ENCODE measurements around the gene MAMDC4. TPM values are rescaled to one million over a fixed set of nuclear protein-coding genes. Genes with fewer than 3 reads are reported as not detected.
A peak's percentile ranks its signal among the peaks of the same experiment; 100 is the strongest.

Gene MAMDC4
- total and polyA plus RNA-seq, 2 of the 13 experiments (the other 11 are each of a cell fraction or from before 2014, with no cell fraction given) = 6.0 to 6.8 TPM

DNA sequence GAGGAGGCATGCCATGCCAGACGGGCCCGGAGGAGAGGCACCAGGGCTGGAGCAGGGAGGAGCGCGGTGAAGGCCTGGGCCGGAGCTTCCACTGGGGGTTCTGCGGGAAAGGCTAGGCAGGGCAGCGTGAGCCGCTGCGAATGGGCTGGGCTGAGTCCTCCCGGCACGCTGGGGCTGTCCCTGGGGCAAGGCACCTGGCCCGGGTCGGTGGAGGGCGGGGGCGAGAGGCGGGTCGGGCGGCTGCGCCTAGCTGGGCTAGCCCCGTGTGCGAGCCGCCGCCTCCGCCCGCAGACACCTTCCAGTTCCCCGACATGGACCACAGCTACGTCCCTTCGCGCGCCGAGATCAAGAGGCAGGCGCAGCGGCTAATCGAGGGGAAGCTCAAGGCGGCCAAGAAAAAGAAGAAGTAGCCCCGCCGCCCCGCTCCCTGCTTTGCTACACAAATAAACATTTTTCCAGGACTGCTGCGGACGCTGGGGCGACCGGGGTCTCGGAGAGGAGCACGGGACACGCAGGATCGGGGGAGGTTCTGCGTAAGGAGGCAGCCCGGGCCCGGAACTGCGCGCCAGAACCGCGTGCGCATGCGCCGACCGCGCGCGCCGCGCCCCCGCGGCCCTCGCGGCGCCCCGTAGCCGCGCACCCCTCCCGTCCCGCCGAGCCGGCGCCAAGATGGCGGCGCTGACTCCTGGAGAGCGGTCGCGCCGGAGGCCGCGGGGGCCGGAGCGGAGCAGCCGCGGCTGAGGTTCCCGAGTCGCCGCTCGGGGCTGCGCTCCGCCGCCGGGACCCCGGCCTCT, 44.7 kb upstream of the MAMDC4 start, which contains the start of gene RABL6 (continued):
- TF ChIP-seq, protein P1, sequence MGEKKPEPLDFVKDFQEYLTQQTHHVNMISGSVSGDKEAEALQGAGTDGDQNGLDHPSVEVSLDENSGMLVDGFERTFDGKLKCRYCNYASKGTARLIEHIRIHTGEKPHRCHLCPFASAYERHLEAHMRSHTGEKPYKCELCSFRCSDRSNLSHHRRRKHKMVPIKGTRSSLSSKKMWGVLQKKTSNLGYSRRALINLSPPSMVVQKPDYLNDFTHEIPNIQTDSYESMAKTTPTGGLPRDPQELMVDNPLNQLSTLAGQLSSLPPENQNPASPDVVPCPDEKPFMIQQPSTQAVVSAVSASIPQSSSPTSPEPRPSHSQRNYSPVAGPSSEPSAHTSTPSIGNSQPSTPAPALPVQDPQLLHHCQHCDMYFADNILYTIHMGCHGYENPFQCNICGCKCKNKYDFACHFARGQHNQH (CRISPR knock-in tag; IDR thresholded peaks at IDR 0.05) = 0 out of 2 replicates have a peak, but pooled peaks have one; percentile 14
- 0 out of 2 replicates have a peak, but pooled peaks have one; percentile 34 for TF ChIP-seq ZNF709 (CRISPR knock-in tag; IDR thresholded peaks at IDR 0.05)
- TF ChIP-seq ZNF644 (CRISPR knock-in tag; IDR thresholded peaks at IDR 0.05; ENCODE audit: low read depth) = no peak
- peak; percentile 46; the same call in 1 of the 2 replicates for TF ChIP-seq ZNF430 (CRISPR knock-in tag; IDR thresholded peaks at IDR 0.05)
- 0 out of 2 replicates have a peak, but pooled peaks have one; percentile 27 for TF ChIP-seq ARNT2 (CRISPR knock-in tag; IDR thresholded peaks at IDR 0.05; ENCODE audit: low read depth)
- TF ChIP-seq ZNF678 (CRISPR knock-in tag; IDR thresholded peaks at IDR 0.05) = no peak
- no peak for TF ChIP-seq ZNF570 (CRISPR knock-in tag; IDR thresholded peaks at IDR 0.05; ENCODE audit: borderline replicate concordance)
- peak; percentile 16; the same call in 1 of the 2 replicates for TF ChIP-seq CBFB (CRISPR knock-in tag; IDR thresholded peaks at IDR 0.05)
- TF ChIP-seq, protein P2, sequence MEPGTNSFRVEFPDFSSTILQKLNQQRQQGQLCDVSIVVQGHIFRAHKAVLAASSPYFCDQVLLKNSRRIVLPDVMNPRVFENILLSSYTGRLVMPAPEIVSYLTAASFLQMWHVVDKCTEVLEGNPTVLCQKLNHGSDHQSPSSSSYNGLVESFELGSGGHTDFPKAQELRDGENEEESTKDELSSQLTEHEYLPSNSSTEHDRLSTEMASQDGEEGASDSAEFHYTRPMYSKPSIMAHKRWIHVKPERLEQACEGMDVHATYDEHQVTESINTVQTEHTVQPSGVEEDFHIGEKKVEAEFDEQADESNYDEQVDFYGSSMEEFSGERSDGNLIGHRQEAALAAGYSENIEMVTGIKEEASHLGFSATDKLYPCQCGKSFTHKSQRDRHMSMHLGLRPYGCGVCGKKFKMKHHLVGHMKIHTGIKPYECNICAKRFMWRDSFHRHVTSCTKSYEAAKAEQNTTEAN (CRISPR knock-in tag; conservative IDR thresholded peaks at IDR 0.05) = peak; percentile 38; the same call in 1 of the 2 replicates
- TF ChIP-seq, protein P3, sequence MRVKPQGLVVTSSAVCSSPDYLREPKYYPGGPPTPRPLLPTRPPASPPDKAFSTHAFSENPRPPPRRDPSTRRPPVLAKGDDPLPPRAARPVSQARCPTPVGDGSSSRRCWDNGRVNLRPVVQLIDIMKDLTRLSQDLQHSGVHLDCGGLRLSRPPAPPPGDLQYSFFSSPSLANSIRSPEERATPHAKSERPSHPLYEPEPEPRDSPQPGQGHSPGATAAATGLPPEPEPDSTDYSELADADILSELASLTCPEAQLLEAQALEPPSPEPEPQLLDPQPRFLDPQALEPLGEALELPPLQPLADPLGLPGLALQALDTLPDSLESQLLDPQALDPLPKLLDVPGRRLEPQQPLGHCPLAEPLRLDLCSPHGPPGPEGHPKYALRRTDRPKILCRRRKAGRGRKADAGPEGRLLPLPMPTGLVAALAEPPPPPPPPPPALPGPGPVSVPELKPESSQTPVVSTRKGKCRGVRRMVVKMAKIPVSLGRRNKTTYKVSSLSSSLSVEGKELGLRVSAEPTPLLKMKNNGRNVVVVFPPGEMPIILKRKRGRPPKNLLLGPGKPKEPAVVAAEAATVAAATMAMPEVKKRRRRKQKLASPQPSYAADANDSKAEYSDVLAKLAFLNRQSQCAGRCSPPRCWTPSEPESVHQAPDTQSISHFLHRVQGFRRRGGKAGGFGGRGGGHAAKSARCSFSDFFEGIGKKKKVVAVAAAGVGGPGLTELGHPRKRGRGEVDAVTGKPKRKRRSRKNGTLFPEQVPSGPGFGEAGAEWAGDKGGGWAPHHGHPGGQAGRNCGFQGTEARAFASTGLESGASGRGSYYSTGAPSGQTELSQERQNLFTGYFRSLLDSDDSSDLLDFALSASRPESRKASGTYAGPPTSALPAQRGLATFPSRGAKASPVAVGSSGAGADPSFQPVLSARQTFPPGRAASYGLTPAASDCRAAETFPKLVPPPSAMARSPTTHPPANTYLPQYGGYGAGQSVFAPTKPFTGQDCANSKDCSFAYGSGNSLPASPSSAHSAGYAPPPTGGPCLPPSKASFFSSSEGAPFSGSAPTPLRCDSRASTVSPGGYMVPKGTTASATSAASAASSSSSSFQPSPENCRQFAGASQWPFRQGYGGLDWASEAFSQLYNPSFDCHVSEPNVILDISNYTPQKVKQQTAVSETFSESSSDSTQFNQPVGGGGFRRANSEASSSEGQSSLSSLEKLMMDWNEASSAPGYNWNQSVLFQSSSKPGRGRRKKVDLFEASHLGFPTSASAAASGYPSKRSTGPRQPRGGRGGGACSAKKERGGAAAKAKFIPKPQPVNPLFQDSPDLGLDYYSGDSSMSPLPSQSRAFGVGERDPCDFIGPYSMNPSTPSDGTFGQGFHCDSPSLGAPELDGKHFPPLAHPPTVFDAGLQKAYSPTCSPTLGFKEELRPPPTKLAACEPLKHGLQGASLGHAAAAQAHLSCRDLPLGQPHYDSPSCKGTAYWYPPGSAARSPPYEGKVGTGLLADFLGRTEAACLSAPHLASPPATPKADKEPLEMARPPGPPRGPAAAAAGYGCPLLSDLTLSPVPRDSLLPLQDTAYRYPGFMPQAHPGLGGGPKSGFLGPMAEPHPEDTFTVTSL (CRISPR knock-in tag; IDR thresholded peaks at IDR 0.05; ENCODE audit: borderline replicate concordance) = peak; percentile 37; the same call in 1 of the 2 replicates
- TF ChIP-seq ZSCAN31 (CRISPR knock-in tag; IDR thresholded peaks at IDR 0.05; ENCODE audit: low read depth) = peak; percentile 70
- TF ChIP-seq ZNF558 (CRISPR knock-in tag; IDR thresholded peaks at IDR 0.05; ENCODE audit: borderline replicate concordance) = peak; percentile 61; the same call in 1 of the 2 replicates
- TF ChIP-seq, protein P4, sequence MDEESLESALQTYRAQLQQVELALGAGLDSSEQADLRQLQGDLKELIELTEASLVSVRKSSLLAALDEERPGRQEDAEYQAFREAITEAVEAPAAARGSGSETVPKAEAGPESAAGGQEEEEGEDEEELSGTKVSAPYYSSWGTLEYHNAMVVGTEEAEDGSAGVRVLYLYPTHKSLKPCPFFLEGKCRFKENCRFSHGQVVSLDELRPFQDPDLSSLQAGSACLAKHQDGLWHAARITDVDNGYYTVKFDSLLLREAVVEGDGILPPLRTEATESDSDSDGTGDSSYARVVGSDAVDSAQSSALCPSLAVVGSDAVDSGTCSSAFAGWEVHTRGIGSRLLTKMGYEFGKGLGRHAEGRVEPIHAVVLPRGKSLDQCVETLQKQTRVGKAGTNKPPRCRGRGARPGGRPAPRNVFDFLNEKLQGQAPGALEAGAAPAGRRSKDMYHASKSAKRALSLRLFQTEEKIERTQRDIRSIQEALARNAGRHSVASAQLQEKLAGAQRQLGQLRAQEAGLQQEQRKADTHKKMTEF (CRISPR knock-in tag; IDR thresholded peaks at IDR 0.05) = peak; percentile 60; the same call in 1 of the 2 replicates
- no peak for TF ChIP-seq SMC3 (IDR thresholded peaks at IDR 0.05; ENCODE audit: low read length)
- TF ChIP-seq, protein P5, sequence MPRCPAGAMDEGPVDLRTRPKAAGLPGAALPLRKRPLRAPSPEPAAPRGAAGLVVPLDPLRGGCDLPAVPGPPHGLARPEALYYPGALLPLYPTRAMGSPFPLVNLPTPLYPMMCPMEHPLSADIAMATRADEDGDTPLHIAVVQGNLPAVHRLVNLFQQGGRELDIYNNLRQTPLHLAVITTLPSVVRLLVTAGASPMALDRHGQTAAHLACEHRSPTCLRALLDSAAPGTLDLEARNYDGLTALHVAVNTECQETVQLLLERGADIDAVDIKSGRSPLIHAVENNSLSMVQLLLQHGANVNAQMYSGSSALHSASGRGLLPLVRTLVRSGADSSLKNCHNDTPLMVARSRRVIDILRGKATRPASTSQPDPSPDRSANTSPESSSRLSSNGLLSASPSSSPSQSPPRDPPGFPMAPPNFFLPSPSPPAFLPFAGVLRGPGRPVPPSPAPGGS (CRISPR knock-in tag; IDR thresholded peaks at IDR 0.05) = no peak
- 0 out of 2 replicates have a peak, but pooled peaks have one; percentile 18 for TF ChIP-seq ZNF235 (CRISPR knock-in tag; IDR thresholded peaks at IDR 0.05; ENCODE audit: borderline replicate concordance)
- TF ChIP-seq ZFP62 (CRISPR knock-in tag; IDR thresholded peaks at IDR 0.05) = no peak
- peak; percentile 87; the same call in 1 of the 2 replicates for TF ChIP-seq ZNF772 (CRISPR knock-in tag; IDR thresholded peaks at IDR 0.05)
